ENCODE measurements around the gene AMFR. TPM values are rescaled to one million over a fixed set of nuclear protein-coding genes. Genes with fewer than 3 reads are reported as not detected.
A peak's percentile ranks its signal among the peaks of the same experiment; 100 is the strongest.

AMFR gene
- total RNA-seq, 1 donor from 2014 or later = 66.4 TPM

- H3K4me3 Mint-ChIP-seq = peak overlapping the region; percentile 82
- no peak for DNase-seq (ENCODE audit: low read depth, low spot score)
- TF ChIP-seq, protein P1, sequence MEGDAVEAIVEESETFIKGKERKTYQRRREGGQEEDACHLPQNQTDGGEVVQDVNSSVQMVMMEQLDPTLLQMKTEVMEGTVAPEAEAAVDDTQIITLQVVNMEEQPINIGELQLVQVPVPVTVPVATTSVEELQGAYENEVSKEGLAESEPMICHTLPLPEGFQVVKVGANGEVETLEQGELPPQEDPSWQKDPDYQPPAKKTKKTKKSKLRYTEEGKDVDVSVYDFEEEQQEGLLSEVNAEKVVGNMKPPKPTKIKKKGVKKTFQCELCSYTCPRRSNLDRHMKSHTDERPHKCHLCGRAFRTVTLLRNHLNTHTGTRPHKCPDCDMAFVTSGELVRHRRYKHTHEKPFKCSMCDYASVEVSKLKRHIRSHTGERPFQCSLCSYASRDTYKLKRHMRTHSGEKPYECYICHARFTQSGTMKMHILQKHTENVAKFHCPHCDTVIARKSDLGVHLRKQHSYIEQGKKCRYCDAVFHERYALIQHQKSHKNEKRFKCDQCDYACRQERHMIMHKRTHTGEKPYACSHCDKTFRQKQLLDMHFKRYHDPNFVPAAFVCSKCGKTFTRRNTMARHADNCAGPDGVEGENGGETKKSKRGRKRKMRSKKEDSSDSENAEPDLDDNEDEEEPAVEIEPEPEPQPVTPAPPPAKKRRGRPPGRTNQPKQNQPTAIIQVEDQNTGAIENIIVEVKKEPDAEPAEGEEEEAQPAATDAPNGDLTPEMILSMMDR (conservative IDR thresholded peaks at IDR 0.05) = no peak
Observed at GRCh38 chr16:56357241-56357764, 68.0 kb downstream of the AMFR start.

GRCh38 chr16:56356276-56357240 lies 68.8 kb downstream of the AMFR start:
- peak; percentile 76 for DNase-seq (ENCODE audit: low read depth, low spot score)
- Mint-ChIP-seq H3K36me3 (ENCODE audit: low read depth) (no peaks in the 10 kb centered on the region), H3K4me3 (peak overlapping the region; percentile 82), H3K27ac (ENCODE audit: unreplicated experiment) (peak overlapping the region; percentile 94), H3K4me1 (peaks cover 32% of the 10 kb centered on the region), H3K9me3 (no peaks in the 10 kb centered on the region), H3K27me3 (ENCODE audit: low read depth) (no peaks in the 10 kb centered on the region)
- TF ChIP-seq, protein P1 (conservative IDR thresholded peaks at IDR 0.05) = peak; percentile 86

More at GRCh38 chr16:56357241-56357764, 68.0 kb downstream of the AMFR start:
- no peaks in the 10 kb centered on the region for H3K9me3 Mint-ChIP-seq
- H3K36me3 Mint-ChIP-seq (ENCODE audit: low read depth) = no peaks in the 10 kb centered on the region
- H3K27me3 Mint-ChIP-seq (ENCODE audit: low read depth) = no peaks in the 10 kb centered on the region
- H3K4me1 Mint-ChIP-seq = peaks cover 32% of the 10 kb centered on the region
- peak overlapping the region; percentile 94 for H3K27ac Mint-ChIP-seq (ENCODE audit: unreplicated experiment)

DNA sequence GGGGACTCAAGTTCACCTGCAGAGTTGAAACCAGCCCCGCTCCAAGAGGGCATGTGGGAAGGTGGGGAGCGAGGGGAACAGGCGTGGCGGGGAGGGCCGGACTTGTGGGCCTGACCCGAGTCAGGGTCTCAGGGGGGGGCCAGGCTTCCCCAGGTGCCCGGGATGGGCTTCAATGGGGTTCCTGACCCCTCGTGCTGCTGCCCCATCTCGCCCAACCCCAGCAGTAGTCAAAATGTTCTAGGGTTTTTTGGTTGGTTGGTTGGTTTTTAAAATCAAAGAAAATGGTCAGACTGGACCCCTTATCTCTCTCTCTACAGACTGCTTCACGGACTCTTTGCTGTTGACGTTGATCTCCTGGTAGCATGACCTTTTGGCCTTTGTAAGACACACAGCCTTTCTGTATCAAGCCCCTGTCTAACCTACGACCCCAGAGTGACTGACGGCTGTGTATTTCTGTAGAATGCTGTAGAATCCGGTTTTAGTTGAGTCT lies 69.5 kb downstream of the AMFR start:
- no peak for DNase-seq (ENCODE audit: low read depth, low spot score)
- Mint-ChIP-seq H3K27ac (ENCODE audit: unreplicated experiment) (peak overlapping the region; percentile 4), H3K27me3 (ENCODE audit: low read depth) (no peaks in the 10 kb centered on the region), H3K4me3 (peak overlapping the region; percentile 26), H3K9me3 (no peaks in the 10 kb centered on the region), H3K36me3 (ENCODE audit: low read depth) (no peaks in the 10 kb centered on the region), H3K4me1 (peaks cover 32% of the 10 kb centered on the region)
- TF ChIP-seq, protein P1 (conservative IDR thresholded peaks at IDR 0.05) = no peak

- no peak for DNase-seq (ENCODE audit: low read depth, low spot score)
- H3K27me3 Mint-ChIP-seq (ENCODE audit: low read depth) = no peaks in the 10 kb centered on the region
- TF ChIP-seq, protein P1 (conservative IDR thresholded peaks at IDR 0.05) = no peak
- peaks cover 32% of the 10 kb centered on the region for H3K4me1 Mint-ChIP-seq
- peak overlapping the region; percentile 26 for H3K4me3 Mint-ChIP-seq
- no peaks in the 10 kb centered on the region for H3K9me3 Mint-ChIP-seq
- peak overlapping the region; percentile 4 for H3K27ac Mint-ChIP-seq (ENCODE audit: unreplicated experiment)
- no peaks in the 10 kb centered on the region for H3K36me3 Mint-ChIP-seq (ENCODE audit: low read depth)
Observed at GRCh38 chr16:56355221-56355620, 70.1 kb downstream of the AMFR start.

GRCh38 chr16:56354746-56355145 lies 70.6 kb downstream of the AMFR start:
- no peak for DNase-seq (ENCODE audit: low read depth, low spot score)
- Mint-ChIP-seq H3K9me3 (no peaks in the 10 kb centered on the region), H3K4me1 (peaks cover 32% of the 10 kb centered on the region), H3K27ac (ENCODE audit: unreplicated experiment) (peak overlapping the region; percentile 21), H3K36me3 (ENCODE audit: low read depth) (no peaks in the 10 kb centered on the region), H3K4me3 (no peak overlapping the region), H3K27me3 (ENCODE audit: low read depth) (no peaks in the 10 kb centered on the region)
- TF ChIP-seq, protein P1 (conservative IDR thresholded peaks at IDR 0.05) = no peak
